ENCODE results near the gene GLDC.

DNA sequence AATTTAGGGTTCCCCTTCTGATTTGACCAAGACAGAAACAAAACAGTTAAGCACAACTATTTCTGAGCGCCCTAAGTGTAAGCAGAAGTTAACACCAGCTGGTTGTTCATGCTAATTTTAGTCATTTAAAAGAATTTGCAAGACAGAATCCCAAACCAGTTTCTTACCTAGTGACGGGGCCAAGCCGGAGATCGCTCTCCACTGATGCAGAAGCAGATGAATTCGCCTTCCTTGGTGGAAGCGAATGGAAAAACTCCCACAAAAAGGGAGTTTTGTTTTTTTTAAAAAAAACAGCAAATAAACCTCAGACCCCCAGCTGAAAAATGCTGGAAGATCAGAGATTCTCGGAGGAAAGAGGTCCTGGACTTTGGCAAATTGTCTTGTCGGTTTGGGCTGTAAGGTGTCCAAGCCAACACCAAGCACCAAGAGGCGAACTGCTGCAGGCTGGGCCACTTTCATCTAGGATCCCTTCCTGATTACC is 47.4 kb upstream of the GLDC start:
- no peak for TF ChIP-seq RAD21 (IDR thresholded peaks at IDR 0.05)
- TF ChIP-seq, protein P1, sequence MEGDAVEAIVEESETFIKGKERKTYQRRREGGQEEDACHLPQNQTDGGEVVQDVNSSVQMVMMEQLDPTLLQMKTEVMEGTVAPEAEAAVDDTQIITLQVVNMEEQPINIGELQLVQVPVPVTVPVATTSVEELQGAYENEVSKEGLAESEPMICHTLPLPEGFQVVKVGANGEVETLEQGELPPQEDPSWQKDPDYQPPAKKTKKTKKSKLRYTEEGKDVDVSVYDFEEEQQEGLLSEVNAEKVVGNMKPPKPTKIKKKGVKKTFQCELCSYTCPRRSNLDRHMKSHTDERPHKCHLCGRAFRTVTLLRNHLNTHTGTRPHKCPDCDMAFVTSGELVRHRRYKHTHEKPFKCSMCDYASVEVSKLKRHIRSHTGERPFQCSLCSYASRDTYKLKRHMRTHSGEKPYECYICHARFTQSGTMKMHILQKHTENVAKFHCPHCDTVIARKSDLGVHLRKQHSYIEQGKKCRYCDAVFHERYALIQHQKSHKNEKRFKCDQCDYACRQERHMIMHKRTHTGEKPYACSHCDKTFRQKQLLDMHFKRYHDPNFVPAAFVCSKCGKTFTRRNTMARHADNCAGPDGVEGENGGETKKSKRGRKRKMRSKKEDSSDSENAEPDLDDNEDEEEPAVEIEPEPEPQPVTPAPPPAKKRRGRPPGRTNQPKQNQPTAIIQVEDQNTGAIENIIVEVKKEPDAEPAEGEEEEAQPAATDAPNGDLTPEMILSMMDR (IDR thresholded peaks at IDR 0.05; ENCODE audit: low read depth, low read length, missing input control) = no peak
- no peak for TF ChIP-seq JUND (IDR thresholded peaks at IDR 0.05)
- no peak for TF ChIP-seq TAF1 (conservative IDR thresholded peaks at IDR 0.05)
- TF ChIP-seq, protein P2, sequence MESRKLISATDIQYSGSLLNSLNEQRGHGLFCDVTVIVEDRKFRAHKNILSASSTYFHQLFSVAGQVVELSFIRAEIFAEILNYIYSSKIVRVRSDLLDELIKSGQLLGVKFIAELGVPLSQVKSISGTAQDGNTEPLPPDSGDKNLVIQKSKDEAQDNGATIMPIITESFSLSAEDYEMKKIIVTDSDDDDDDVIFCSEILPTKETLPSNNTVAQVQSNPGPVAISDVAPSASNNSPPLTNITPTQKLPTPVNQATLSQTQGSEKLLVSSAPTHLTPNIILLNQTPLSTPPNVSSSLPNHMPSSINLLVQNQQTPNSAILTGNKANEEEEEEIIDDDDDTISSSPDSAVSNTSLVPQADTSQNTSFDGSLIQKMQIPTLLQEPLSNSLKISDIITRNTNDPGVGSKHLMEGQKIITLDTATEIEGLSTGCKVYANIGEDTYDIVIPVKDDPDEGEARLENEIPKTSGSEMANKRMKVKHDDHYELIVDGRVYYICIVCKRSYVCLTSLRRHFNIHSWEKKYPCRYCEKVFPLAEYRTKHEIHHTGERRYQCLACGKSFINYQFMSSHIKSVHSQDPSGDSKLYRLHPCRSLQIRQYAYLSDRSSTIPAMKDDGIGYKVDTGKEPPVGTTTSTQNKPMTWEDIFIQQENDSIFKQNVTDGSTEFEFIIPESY (IDR thresholded peaks at IDR 0.05) = no peak
- no peak for TF ChIP-seq EGR1 (IDR thresholded peaks at IDR 0.05; ENCODE audit: low read depth in 2 of 2)
- TF ChIP-seq HNF4G (IDR thresholded peaks at IDR 0.05) = no peak

Measured in liver (tissue), 3 donors.